ENCODE measurements around the gene C3orf70. TPM values are rescaled to one million over a fixed set of nuclear protein-coding genes. Genes with fewer than 3 reads are reported as not detected.

C3orf70 gene
- total RNA-seq, 2 experiments from 2014 or later: 0.04 TPM; not detected in 1

DNA sequence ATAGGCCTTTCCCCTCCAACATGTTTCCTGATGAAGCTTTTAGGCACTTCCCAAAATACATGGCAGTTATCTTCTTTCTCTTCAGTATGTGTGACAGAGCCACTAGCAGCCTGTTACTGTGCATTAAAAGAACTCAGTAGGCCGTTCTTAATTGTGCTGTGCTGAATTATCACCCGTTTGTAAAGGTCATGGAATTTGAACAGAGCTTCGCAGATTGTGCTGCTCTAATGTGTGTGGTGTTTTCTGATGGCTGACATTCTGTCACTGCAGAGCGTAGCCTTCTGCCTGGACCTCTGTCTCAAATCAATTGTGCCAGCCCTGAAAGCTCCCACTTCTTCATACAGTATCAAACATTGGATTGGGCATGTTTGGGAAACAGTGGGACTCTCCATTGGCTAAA is 111.3 kb downstream of the C3orf70 start:
- Mint-ChIP-seq H3K36me3 (ENCODE audit: low read depth) (peaks cover 48% of the 10 kb centered on the region), H3K4me3 (no peak overlapping the region), H3K9me3 (ENCODE audit: low read depth) (peaks cover 11% of the 10 kb centered on the region), H3K4me1 (no peaks in the 10 kb centered on the region), H3K27me3 (no peaks in the 10 kb centered on the region), H3K27ac (no peak overlapping the region)
- POLR2A ChIA-PET: no interaction called here
- no peak for DNase-seq
- CTCF ChIA-PET: no interaction called here
- no peak for ATAC-seq
- intact Hi-C loops (cut with DNase I, micrococcal nuclease): no loop called here

DNA sequence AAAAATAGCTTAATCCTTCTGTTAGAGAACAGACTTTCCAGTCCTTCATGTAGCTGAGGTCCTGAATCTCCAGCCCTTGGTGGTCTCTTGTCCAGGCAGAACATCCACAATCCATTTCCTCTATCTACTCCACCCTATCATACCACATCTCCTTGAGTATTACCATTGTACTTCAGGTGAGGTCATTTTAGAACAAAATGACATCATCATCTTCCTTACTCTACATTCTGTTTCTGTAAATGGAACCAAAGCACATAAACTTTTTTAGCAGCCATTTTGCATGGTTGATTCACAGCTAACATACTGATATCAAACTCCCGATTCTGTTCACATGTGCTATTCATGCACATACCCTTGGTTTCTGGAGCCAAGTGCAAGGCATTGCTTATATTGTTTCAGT is 112.4 kb downstream of the C3orf70 start:
- H3K9me3 Mint-ChIP-seq (ENCODE audit: low read depth): peaks cover 14% of the 10 kb centered on the region
- H3K4me1 Mint-ChIP-seq: no peaks in the 10 kb centered on the region
- intact Hi-C loops (cut with DNase I, micrococcal nuclease): no loop called here
- no peak for ATAC-seq
- CTCF ChIA-PET: interaction anchor here (1.0 kb wide), 1 partner anchor 620 kb away, joined by 3 read pairs; no protein-coding TSS in a partner anchor
- H3K36me3 Mint-ChIP-seq (ENCODE audit: low read depth): peaks cover 48% of the 10 kb centered on the region
- no peak for DNase-seq
- H3K27me3 Mint-ChIP-seq: no peaks in the 10 kb centered on the region
- H3K4me3 Mint-ChIP-seq: no peak overlapping the region
- H3K27ac Mint-ChIP-seq: no peak overlapping the region
- POLR2A ChIA-PET: no interaction called here

DNA sequence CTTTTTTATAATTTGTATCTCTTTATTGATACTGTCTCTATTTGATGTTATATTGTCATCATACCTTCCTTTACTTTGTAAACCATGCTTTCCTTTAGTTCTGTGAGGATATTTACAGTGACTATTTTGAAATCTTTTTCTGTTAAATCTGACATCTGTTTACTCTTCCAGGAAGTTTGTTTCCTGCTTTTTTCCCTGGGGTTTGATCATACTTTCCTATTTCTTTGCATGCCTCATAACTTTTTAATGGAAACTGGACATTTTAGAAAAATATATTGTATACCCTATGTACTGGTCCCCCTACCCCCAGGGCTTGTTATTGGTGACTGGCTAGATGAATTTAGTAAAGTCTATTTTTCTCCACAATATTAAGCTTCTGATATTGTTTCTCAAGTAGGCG is 115.1 kb downstream of the C3orf70 start:
- Mint-ChIP-seq H3K9me3 (ENCODE audit: low read depth) (peaks cover 29% of the 10 kb centered on the region), H3K36me3 (ENCODE audit: low read depth) (peaks cover 59% of the 10 kb centered on the region), H3K4me1 (no peaks in the 10 kb centered on the region), H3K27ac (no peak overlapping the region), H3K27me3 (no peaks in the 10 kb centered on the region), H3K4me3 (no peak overlapping the region)
- no peak for DNase-seq
- ChIA-PET CTCF (no interaction called here), POLR2A (no interaction called here)
- intact Hi-C loops (cut with DNase I, micrococcal nuclease): no loop called here
- ATAC-seq: no peak

DNA sequence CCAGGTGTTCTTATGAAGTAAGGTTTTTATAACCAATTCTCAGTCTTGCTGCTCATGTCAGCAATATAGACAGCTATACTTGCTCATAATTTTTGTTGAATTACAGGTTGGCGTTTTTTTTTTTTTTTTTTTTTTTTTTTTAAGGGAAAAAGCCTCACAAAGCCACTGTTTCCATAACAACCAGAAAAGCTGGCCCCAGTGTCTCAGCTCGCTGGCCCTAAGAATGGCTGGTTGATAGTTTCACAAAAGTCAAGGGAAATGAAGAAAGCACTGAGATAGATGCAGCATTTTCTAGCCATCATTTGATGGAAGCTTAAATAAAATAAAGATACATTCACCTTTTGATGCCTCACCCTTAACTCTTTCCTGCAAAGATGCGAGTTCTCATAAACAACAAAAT is 121.9 kb downstream of the C3orf70 start:
- peaks cover 64% of the 10 kb centered on the region for H3K36me3 Mint-ChIP-seq (ENCODE audit: low read depth)
- CTCF ChIA-PET: interaction anchor here (0.5 kb wide), 1 partner anchor 121 kb away, joined by 3 read pairs; no protein-coding TSS in a partner anchor
- no peak overlapping the region for H3K4me3 Mint-ChIP-seq
- H3K4me1 Mint-ChIP-seq: no peaks in the 10 kb centered on the region
- H3K9me3 Mint-ChIP-seq (ENCODE audit: low read depth): peaks cover 18% of the 10 kb centered on the region
- POLR2A ChIA-PET: no interaction called here
- H3K27ac Mint-ChIP-seq: no peak overlapping the region
- intact Hi-C loops (cut with DNase I, micrococcal nuclease): no loop called here
- no peak for DNase-seq
- no peak for ATAC-seq
- H3K27me3 Mint-ChIP-seq: no peaks in the 10 kb centered on the region

DNA sequence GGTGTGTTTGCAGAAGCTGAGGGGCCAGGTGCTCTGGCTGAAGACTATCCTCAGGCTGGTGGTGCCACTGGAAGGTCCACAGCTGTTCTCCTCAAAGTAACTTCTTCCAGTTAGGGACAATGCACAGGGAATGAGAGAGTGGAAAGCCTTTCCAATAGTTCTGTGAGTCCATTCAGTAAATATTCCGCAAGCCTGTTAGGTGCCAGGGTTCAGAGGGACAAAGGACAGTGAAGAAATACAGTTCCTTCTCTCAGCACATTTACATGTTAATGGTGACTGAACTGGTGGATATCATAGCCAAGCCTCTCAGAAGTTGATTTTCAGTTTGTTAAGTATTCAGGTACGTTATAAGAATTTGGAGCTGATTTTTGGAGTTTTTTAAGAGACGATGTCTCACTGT is 122.5 kb downstream of the C3orf70 start:
- CTCF ChIA-PET: interaction anchor here (0.5 kb wide), 1 partner anchor 122 kb away, joined by 3 read pairs; no protein-coding TSS in a partner anchor
- intact Hi-C loops (cut with DNase I, micrococcal nuclease): no loop called here
- DNase-seq (no peak), ATAC-seq (no peak)
- no peak overlapping the region for H3K4me3 Mint-ChIP-seq
- POLR2A ChIA-PET: no interaction called here
- peaks cover 16% of the 10 kb centered on the region for H3K9me3 Mint-ChIP-seq (ENCODE audit: low read depth)
- H3K27me3 Mint-ChIP-seq: no peaks in the 10 kb centered on the region
- no peak overlapping the region for H3K27ac Mint-ChIP-seq
- peaks cover 65% of the 10 kb centered on the region for H3K36me3 Mint-ChIP-seq (ENCODE audit: low read depth)
- H3K4me1 Mint-ChIP-seq: no peaks in the 10 kb centered on the region

DNA sequence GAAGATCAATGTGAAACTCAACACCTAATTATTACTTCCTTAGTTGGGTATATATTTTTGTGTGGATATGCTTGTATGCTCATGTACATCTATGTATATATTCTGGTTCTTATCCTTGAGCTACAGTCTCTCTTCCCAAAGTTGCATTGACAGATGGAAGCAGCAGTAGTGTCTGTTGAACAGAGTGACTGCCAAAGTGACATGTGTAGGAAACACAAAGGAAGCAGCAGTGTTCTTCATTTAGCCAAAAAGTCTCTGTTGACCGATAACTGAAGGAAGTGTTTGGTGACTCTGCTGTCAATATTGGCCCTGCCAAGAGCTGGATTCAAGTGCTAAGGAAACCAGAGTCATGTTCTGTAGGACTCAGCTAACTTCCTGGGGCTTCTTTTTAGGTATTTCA is 123.8 kb downstream of the C3orf70 start:
- H3K36me3 Mint-ChIP-seq (ENCODE audit: low read depth): peaks cover 63% of the 10 kb centered on the region
- H3K27ac Mint-ChIP-seq: no peak overlapping the region
- no peaks in the 10 kb centered on the region for H3K4me1 Mint-ChIP-seq
- intact Hi-C loops (cut with DNase I, micrococcal nuclease): no loop called here
- ChIA-PET POLR2A (no interaction called here), CTCF (no interaction called here)
- H3K27me3 Mint-ChIP-seq: no peaks in the 10 kb centered on the region
- DNase-seq (no peak), ATAC-seq (no peak)
- no peak overlapping the region for H3K4me3 Mint-ChIP-seq
- H3K9me3 Mint-ChIP-seq (ENCODE audit: low read depth): peaks cover 4% of the 10 kb centered on the region

DNA sequence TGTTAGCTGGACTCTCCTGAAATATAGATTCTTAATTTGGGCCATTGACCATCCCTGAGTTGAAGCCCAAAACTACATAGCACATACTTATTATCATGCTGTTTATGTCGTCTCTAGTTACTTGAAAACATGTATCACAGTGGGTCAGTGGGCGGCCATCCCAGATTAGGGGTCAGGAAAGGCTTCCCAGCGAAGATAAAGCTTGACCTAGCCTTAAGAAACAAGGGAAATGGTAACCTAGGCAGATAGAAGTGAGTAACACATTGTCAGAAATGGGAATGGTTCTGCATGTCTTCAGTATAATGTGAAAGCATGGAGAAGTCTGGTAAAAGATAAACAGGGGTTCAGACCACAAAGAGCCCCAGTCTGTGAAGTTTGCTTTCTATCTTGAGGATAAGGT is 124.7 kb downstream of the C3orf70 start:
- no peak for ATAC-seq
- Mint-ChIP-seq H3K9me3 (ENCODE audit: low read depth) (no peaks in the 10 kb centered on the region), H3K36me3 (ENCODE audit: low read depth) (peaks cover 53% of the 10 kb centered on the region), H3K27ac (no peak overlapping the region), H3K4me1 (no peaks in the 10 kb centered on the region), H3K4me3 (no peak overlapping the region), H3K27me3 (no peaks in the 10 kb centered on the region)
- intact Hi-C loops (cut with DNase I, micrococcal nuclease): no loop called here
- ChIA-PET POLR2A (no interaction called here), CTCF (no interaction called here)
- no peak for DNase-seq

Other genes starting within 250 kb of the C3orf70 start
- gene EHHADH, start 101.0 kb upstream of the C3orf70 start, total RNA-seq: 1 to 10 TPM; 2.7 to 3.3 TPM
- 10 to 100 TPM; 14.3 to 17.6 TPM for gene MAP3K13, start 210.1 kb upstream of the C3orf70 start, total RNA-seq